HPDE6-E6E7 (cell line): ENCODE measurements around the gene NAA38.
"Not testable (repeated sequence)": the region's sequence is repeated elsewhere in the genome, so short reads cannot be mapped to it uniquely, and the experiment has no call there.

Experiments used
- DNase-seq: peaks from one replicate; pipeline ENCODE4 v3.0.0; 2011; ENCODE audit warnings: missing footprints; ENCODE audit errors: extremely low spot score

Gene NAA38

DNA sequence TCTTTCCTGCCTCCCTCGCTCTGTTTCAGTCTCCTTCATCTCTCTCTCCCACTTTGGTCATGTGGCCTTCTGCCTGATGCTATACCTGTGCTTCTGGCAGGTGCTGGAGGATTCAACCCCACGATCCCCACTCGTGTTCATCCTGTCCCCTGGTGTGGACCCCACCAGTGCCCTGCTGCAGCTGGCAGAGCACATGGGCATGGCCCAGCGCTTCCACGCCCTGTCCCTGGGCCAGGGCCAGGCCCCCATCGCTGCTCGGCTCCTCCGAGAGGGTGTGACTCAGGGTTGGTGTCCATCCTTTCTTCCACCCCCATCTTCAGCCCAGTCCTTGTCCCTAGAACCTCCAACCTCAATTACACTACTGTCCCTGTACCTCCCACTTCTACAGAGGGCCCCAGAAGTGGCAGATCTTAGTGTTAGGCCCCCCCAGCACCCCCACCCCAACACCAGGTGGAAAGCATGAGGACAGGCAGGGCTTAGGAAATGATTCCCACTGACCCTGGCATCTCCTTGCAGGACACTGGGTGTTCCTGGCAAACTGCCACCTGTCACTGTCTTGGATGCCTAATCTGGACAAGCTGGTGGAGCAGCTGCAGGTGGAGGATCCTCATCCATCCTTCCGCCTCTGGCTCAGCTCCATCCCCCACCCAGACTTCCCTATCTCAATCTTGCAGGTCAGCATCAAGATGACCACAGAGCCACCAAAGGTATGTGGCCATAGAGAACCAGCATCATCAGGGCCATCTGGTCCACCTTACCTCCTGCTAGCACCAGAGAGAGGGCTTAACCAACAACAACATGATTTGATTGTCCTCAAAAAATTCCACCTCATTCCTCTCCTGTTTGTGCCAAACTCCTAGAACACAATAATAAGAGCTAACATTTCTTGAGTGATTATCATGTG is 33.1 kb downstream of the NAA38 start:
- no peak for DNase-seq

DNA sequence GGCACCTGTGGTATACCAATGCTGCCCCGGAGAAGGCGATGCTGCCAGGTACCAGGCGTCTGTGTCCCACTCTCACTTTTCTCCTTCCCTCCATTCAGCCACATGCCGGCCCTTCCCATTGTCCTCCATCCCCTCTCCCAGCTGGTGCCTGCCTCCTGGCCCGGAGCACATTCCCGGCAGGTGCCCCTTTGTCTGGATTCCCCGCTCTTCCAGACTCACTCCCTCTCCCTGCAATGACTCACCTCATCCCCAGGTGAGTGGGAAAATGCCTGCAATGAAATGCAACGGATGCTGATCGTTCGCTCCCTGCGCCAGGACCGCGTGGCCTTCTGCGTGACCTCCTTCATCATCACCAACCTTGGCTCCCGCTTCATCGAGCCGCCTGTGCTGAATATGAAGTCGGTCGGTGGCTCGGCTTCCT is 33.8 kb downstream of the NAA38 start:
- DNase-seq = no peak

DNA sequence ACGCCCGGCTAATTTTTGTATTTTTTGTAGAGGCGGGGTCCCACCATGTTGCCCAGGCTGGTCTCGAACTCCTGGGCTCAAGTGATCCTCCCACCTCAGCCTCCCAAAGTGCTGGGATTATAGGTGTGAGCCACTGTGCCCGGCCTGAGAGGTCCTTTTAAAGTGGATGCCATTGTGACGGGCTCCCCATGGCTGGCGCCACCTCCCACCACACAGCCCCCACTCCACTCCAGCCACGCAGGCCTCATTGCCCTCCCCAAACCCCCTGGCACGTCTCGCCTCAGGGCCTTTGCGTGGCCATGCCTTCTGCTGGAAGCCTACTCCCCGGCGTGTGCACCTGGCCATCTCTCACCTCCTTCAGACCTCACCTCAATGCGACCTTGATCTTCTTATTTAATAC is 35.2 kb downstream of the NAA38 start:
- DNase-seq = no peak

DNA sequence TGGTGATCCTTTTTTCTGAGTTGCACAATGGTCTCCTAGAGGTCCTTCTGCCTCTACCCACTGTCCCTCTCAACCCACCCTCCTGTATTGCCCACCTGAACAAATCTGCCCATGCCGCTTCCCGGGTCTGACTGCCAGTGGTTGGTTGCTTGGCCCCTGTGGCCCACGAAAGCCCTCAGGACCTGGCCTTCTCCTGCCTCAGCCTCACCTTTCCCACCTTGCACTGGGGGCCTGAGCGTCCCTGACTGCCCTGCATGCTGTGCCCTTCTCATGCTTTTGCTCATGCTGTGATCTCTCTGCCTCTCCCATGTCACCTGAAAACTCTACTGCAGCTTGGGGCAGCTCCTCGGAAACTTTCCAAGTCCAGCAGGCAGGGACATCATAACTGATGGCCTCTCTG is 37.1 kb downstream of the NAA38 start:
- DNase-seq = no peak

DNA sequence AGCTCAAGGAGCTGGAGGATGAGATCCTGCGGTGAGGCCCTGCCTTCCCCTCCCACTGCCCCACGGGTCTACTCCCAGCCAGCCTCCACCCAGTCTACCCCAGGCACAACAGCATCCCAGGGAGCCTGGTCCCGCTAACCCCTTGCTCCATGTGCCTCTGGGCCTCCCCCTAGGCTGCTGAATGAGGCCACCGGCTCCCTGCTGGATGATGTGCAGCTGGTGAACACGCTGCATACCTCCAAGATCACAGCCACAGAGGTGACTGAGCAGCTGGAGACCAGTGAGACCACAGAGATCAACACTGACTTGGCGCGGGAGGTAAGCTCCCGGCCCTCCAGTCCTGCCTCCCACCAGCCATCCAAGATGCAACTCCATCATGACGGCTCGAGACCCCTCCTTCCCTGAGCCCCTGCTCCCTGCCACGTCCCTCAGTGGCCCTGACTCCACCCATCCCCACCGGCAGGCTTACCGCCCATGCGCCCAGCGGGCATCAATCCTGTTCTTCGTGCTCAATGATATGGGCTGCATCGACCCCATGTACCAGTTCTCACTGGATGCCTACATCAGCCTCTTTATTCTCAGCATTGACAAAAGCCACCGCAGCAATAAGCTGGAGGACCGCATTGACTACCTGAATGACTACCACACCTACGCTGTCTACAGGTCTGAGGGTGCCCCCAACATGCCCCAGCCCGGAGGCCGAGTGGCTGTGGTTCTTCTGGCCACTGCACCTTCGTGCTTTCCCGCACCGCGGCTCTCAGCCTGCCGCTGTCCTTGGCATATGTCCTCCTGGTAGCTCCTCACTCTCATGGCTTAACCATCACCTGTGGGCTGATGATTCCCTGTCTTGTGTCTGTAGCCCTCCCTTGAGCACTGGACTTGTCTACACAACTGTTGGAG is 38.4 kb downstream of the NAA38 start:
- no peak for DNase-seq

DNA sequence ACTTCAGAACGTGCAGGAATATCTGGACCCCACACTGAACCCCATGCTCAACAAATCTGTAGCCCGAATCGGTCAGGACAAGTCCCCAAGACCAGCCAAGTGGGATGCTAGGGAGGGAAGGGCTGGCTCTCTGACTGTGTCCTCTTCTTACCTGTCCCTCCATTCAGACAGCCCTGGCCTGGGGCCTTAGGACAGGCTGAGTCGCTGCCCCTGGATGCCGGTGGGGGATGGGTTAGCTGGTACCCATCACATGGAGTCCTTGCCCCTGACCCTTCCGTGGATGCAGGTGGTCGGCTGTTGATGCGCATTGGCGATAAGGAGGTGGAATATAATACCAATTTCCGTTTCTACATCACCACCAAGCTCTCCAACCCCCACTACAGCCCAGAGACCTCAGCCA is 39.3 kb downstream of the NAA38 start:
- no peak for DNase-seq

DNA sequence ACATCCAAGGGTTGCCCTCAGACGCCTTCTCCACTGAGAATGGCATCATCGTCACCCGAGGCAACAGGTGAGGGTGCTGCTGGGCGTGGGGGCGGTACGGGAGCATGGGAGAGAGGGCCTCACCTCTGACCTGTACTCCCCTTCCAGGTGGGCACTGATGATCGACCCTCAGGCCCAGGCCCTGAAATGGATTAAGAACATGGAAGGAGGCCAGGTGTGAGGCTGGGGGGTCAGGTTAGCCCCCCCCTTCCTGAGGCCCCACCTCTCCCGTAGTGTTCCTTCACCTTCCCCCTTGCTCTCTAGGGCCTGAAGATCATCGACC is 39.8 kb downstream of the NAA38 start:
- DNase-seq = no peak

DNA sequence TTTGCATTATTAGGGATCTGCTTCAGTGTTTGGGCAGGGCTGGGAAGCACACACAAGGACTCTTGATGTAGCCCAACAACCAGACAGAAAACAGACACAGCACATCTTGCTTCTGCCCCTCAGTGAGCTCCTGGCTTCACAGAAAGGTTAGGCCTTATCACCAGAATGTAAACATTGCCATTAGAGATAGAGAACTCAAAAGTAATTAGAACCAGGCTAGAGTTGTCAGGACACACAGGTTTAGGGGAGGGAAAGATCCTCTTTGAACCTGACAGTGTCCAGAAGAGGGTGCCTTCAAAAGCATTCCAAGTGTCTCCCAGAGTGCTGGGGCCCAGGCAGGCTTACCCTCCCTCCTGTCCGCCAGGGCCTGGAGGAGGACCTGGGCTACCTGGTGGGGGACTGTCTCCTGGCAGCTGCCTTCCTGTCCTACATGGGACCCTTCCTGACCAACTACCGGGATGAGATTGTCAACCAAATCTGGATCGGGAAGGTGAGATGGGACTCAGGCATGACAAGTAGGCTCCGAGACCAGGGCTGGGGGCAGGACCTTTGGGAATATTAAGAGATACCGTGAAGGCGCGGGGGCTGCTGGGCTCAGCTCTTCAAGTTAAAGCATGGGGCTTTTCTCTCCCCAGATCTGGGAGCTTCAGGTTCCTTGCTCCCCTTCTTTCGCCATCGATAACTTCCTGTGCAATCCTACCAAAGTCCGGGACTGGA is 40.3 kb downstream of the NAA38 start:
- no peak for DNase-seq

DNA sequence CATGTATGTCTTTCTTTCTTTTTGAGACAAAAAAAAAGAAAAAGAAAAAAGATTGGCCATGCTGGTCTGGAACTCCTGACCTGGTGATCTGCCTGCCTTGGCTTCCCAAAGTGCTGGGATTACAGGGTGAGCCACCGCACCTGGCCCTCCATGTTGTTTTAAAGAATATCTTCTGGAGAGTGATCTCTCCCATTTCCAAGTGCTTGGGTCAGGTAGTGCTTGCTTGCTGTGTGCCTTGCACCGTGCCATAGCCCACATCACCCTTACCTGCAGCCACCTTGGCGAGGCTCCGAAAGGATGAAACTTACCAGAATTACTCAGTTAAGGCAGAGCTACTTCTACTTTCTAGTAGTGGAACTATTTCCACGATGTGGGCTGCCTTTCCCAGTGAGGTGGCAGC is 42.4 kb downstream of the NAA38 start:
- no peak for DNase-seq

DNA sequence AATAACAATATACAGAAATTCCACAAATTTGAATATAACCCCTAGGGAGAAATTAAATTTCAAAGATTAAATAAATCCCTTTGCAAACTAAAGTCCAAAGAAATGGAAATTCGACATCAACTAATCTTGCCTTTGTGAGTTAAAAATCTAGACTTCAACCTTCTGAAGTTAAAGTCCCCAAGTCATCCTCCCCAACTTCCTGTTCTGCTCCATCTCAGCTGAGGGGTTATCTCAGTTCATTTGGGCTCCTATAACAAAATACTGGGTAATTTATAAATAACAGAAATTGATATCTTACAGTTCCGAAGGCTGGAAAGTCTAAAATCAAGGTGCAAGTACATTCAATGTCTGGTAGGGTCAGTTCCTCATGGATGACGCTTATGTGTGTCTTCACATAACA is 46.1 kb downstream of the NAA38 start:
- no peak for DNase-seq

DNA sequence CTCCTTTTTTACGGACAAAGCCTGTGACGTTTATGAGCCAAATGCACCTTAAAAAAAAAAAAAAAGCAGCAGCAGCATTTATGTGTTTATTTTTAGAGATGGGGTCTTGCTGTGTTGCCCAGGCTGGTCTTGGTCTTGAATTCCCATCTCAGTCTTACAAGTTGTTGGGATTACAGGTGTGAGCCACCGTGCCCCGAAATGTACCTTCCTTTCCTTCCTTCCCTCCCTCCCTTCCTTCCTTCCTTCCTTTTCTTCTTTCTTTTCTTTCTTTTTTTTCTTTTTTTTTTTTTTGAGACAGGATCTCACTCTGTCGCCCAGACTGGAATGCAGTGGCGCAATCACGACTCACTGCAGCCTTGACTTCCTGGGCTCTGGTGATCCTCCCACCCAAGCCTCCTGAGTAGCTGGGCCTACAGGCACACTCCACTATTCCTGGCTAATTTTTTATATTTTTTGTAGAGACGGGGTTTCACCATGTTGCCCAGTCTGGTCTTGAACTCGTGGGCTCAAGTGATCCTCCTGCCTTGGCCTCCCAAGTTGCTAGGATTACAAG is 47.5 kb downstream of the NAA38 start:
- not testable (repeated sequence) for DNase-seq

DNA sequence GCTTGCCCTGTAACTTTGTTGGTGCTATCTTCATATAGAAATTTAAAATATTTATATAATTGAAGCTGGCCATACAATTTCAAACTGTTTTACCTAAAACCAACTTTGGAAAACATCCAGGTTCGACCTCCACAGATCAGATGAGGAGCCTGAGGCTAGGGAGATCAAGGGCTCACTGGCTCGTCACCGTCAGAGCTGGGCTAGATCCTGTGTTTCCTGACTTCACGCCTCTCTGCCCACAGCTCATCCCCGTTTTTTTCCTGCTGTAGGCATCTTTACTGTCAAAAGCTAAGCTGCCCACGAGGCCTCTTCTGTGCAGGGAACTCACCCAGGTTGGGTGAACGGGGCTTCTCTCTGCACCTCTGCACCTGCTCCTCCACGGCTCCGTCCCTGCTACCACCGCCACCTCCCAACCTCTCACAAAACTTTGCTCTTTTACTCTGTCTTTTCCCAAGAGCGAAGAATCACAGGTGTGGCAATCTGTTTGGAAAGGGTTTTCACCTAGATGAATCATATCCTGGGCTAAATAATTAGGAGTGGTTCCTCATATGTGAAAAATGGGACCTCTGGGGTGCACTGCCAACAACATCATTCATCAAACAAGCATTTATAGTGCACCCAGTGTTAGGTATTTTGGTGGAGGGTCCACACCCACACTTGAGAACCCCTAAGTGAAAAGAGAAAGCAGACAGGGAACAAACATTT is 48.1 kb downstream of the NAA38 start:
- DNase-seq = peak; percentile 63

DNA sequence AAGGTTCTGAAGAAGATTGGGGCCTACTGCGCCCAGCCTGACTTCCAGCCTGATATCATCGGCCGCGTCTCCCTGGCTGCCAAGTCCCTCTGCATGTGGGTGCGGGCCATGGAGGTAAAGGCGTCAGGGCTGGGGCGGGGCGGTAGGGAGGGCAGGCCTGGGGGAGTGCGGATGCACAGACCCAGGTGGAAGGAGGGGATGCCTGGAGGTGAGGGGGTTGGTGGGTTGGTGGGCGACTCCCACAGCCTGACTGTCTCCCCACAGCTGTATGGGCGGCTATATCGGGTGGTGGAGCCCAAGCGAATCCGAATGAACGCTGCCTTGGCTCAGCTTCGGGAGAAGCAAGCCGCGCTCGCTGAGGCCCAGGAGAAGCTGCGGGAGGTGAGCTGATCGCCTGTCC is 50.2 kb downstream of the NAA38 start:
- DNase-seq = no peak
